Measurements from ENCODE around the gene SLC29A4.
"Not testable (repeated sequence)": the region's sequence is repeated elsewhere in the genome, so short reads cannot be mapped to it uniquely, and the experiment has no call there.

DNA sequence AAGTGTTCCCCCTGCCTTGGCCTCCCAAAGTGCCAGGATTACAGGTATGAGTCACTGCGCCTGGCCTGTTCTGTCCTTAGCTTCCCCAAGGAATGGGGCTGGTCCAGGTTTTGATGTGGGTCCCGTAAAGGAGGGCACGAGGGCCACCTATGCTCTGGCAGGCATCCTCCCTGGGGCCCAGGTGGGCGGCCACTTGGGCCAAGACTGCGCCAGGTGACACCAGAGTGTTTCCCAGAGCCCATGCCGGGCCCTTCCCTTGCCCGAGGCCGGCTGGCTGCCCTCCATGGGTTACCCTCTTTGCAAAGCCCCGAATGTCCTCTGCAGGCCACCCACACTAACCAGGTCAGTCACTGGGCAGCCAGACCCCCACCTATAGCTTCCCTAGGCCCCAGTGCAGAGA, 22.3 kb downstream of the SLC29A4 start:
- TF ChIP-seq, protein P1, sequence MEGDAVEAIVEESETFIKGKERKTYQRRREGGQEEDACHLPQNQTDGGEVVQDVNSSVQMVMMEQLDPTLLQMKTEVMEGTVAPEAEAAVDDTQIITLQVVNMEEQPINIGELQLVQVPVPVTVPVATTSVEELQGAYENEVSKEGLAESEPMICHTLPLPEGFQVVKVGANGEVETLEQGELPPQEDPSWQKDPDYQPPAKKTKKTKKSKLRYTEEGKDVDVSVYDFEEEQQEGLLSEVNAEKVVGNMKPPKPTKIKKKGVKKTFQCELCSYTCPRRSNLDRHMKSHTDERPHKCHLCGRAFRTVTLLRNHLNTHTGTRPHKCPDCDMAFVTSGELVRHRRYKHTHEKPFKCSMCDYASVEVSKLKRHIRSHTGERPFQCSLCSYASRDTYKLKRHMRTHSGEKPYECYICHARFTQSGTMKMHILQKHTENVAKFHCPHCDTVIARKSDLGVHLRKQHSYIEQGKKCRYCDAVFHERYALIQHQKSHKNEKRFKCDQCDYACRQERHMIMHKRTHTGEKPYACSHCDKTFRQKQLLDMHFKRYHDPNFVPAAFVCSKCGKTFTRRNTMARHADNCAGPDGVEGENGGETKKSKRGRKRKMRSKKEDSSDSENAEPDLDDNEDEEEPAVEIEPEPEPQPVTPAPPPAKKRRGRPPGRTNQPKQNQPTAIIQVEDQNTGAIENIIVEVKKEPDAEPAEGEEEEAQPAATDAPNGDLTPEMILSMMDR (optimal IDR thresholded peaks at IDR 0.05 in 1 of 3, IDR thresholded peaks at IDR 0.05 in 1 of 3, conservative IDR thresholded peaks at IDR 0.05 in 1 of 3; ENCODE audit: extremely low read depth in 1 of 3, insufficient read depth in 2 of 3, low read length in 3 of 3) = not testable (repeated sequence)
- not testable (repeated sequence) for TF ChIP-seq EZH2 (IDR thresholded peaks at IDR 0.05; ENCODE audit: low read length)

Data from keratinocyte (primary cell).